Measurements from ENCODE around the gene PIP5KL1.

The PIP5KL1 gene

DNA sequence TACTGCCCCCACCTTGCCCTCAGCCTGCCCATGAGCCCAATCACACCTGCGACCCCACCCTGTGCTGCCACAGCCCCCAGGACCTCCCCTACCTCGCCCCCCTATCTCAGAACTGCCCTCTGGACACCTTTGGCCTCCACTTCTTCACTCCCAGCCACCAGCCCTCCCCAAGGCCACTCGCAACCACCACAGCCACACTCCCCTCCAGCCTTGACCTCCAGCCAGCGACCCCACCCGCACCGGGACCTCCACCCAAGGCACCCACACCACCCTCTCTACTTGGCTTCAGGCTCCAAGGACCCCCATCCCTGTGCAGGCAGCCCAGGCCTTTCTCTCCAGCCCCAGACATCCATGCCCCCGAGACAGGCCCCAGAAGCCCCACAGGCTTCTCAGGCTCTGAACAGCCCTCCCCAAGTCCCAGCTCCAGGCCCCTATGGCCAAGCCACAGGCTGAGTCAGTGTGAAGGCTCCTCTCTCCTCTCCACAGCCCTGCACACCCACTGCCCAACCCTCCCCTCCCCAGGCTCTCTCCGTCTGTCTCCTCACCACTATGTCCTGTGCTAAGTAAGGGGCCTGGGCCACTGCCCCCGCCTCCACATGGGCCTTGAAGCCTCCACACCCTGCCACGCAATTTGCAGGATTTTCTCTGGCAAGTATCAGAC is 55.1 kb downstream of the PIP5KL1 start:
- in situ Hi-C loops (cut with MboI; ENCODE audit: low sequenced_read_pairs): no loop called here

- in situ Hi-C loops (cut with MboI; ENCODE audit: low sequenced_read_pairs): no loop called here
Observed at GRCh38 chr9:127874301-127875221, 56.0 kb downstream of the PIP5KL1 start.

- in situ Hi-C loops (cut with MboI; ENCODE audit: low sequenced_read_pairs): no loop called here
Observed at GRCh38 chr9:127873886-127874285, 56.7 kb downstream of the PIP5KL1 start.

DNA sequence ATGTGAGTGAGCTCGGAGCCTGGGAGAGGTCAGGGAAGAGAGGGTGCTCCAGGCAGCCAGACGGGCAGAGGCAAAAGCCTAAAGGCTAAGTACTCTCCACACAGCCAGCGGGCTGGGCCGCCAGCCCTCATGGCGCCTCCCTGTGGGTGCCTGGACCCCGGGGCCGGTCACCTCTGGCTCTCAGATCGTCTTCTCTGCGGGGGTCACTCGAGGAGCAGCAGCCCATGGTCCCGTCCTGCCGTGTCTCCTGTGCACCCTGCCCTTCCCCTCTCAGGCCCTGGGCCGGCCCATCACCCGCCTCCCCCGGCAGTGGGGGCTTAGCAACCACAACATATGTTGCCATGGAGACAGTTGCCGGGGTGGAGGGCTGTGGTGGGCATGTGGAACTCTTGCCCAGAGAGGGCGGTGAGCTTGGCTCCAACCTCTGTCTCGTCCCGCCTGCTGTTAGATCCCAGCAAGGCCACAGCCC is 57.3 kb downstream of the PIP5KL1 start:
- in situ Hi-C loops (cut with MboI; ENCODE audit: low sequenced_read_pairs): no loop called here

GRCh38 chr9:127872369-127873222 is 58.0 kb downstream of the PIP5KL1 start:
- in situ Hi-C loops (cut with MboI; ENCODE audit: low sequenced_read_pairs): no loop called here

GRCh38 chr9:127871531-127871930 is 59.0 kb downstream of the PIP5KL1 start:
- in situ Hi-C loops (cut with MboI; ENCODE audit: low sequenced_read_pairs): no loop called here

- in situ Hi-C loops (cut with MboI; ENCODE audit: low sequenced_read_pairs): no loop called here
Observed at GRCh38 chr9:127870887-127871286, 59.7 kb downstream of the PIP5KL1 start.
